IMR-90 (cell line): ENCODE data around the gene PPARGC1A. TPM values are rescaled to one million over a fixed set of nuclear protein-coding genes. Genes with fewer than 3 reads are reported as not detected.

Experiments
- ATAC-seq: fragments of 200-7000 bp; cut with Tn5 transposase; 2 replicates; pipeline ENCODE4 v1.9.1; 2020; ENCODE audit warnings: low read depth, mild to moderate bottlenecking, moderate library complexity
- BruUV-seq: library from RNA; stranded (reverse); fragments of 400-500 nt; replicated peaks from 2 replicates; lab custom pipeline; 2021; lab: Mats Ljungman, UMichigan
- CTCF ChIA-PET: fragments of 300-600 bp; formaldehyde crosslinking; extraction: SDS; loops from one replicate; lab custom pipeline; 2021; ENCODE audit warnings: antibody characterized with exemption; lab: Yijun Ruan, JAX
- POLR2A ChIA-PET: fragments of 300-600 bp; sonication (Branson Sonifier 250); formaldehyde crosslinking; loops from one replicate; lab custom pipeline; 2022; ENCODE audit warnings: antibody characterized with exemption; ENCODE audit not compliant: unreplicated experiment; lab: Charles Lee
- DNase-seq: peaks from one replicate; pipeline ENCODE4 v3.0.0; 2013
- H2AFZ ChIP-seq: replicated peaks from 2 replicates; pipeline ENCODE3; 2013; ENCODE audit warnings: low read length, mild to moderate bottlenecking; ENCODE audit not compliant: poor library complexity
- H2AK5ac ChIP-seq: 2 replicates; pipeline ENCODE4 v1.6.1; 2013; ENCODE audit warnings: low read depth, low read length, inconsistent platforms
- H2AK9ac ChIP-seq: replicated peaks from 2 replicates; pipeline ENCODE3; 2013; ENCODE audit warnings: mild to moderate bottlenecking, low read depth, low read length, moderate library complexity; ENCODE audit not compliant: poor library complexity
- H2BK120ac ChIP-seq: 2 replicates; pipeline ENCODE4 v1.6.1; 2013; ENCODE audit warnings: low read depth, low read length, inconsistent platforms
- H2BK15ac ChIP-seq: 3 replicates; pipeline ENCODE4 v1.6.1; 2013; ENCODE audit warnings: low read depth, low read length, inconsistent platforms
- H2BK20ac ChIP-seq: 2 replicates; pipeline ENCODE4 v1.6.1; 2013; ENCODE audit warnings: low read depth, mild to moderate bottlenecking, inconsistent platforms, low read length, moderate library complexity
- H2BK5ac ChIP-seq: 2 replicates; pipeline ENCODE4 v1.6.1; 2013; ENCODE audit warnings: mild to moderate bottlenecking, low read depth, low read length, inconsistent platforms; ENCODE audit not compliant: poor library complexity, severe bottlenecking
- H3K14ac ChIP-seq: replicated peaks from 2 replicates; pipeline ENCODE4 v1.6.1; 2013; ENCODE audit warnings: low read depth, low read length, inconsistent platforms
- H3K18ac ChIP-seq: 2 replicates; pipeline ENCODE4 v1.6.1; 2013; ENCODE audit warnings: low read depth, low read length, control low read depth
- H3K23ac ChIP-seq: 2 replicates; pipeline ENCODE4 v1.6.1; 2013; ENCODE audit warnings: low read depth, low read length, inconsistent platforms
- H3K27ac ChIP-seq: 2 replicates; pipeline ENCODE4 v1.5.1; 2013; ENCODE audit warnings: mild to moderate bottlenecking, control low read depth, low read length; ENCODE audit not compliant: insufficient read depth
- H3K27me3 ChIP-seq: 2 replicates; pipeline ENCODE4 v1.6.1; 2013; ENCODE audit warnings: low read length; ENCODE audit not compliant: control insufficient read depth, insufficient read depth
- H3K36me3 ChIP-seq: 2 replicates; pipeline ENCODE4 v1.6.1; 2013; ENCODE audit warnings: low read length, mixed read lengths; ENCODE audit not compliant: control insufficient read depth, insufficient read depth
- H3K4ac ChIP-seq: 2 replicates; pipeline ENCODE4 v1.6.1; 2013; ENCODE audit warnings: low read depth, low read length, inconsistent platforms
- H3K4me1 ChIP-seq: 2 replicates; pipeline ENCODE4 v1.6.1; 2013; ENCODE audit warnings: low read length, mixed read lengths; ENCODE audit not compliant: control insufficient read depth, insufficient read depth
- H3K4me2 ChIP-seq: 2 replicates; pipeline ENCODE4 v1.6.1; 2013; ENCODE audit warnings: low read depth, mild to moderate bottlenecking, control low read depth, low read length, moderate library complexity
- H3K4me3 ChIP-seq: 2 replicates; pipeline ENCODE4 v1.5.1; 2013; ENCODE audit warnings: low read depth, mild to moderate bottlenecking, control low read depth, low read length, moderate library complexity; ENCODE audit not compliant: insufficient read depth
- H3K56ac ChIP-seq: 2 replicates; pipeline ENCODE4 v1.6.1; 2013; ENCODE audit warnings: low read length, inconsistent platforms; ENCODE audit not compliant: insufficient read depth; ENCODE audit errors: extremely low read depth
- H3K79me1 ChIP-seq, 2 experiments: 2 replicates each; pipeline ENCODE4 v1.6.1; 2013; ENCODE audit warnings: low read length in 2 of 2, inconsistent platforms in 1 of 2, low read depth in 1 of 2
- H3K9ac ChIP-seq: 2 replicates; pipeline ENCODE4 v1.6.1; 2013; ENCODE audit warnings: low read depth, low read length, control low read depth
- H3K9me1 ChIP-seq: 2 replicates; pipeline ENCODE4 v1.6.1; 2013; ENCODE audit warnings: low read length, inconsistent platforms; ENCODE audit not compliant: insufficient read depth
- H3K9me3 ChIP-seq: 2 replicates; pipeline ENCODE4 v1.6.1; 2013; ENCODE audit warnings: low read length; ENCODE audit not compliant: control insufficient read depth, insufficient read depth
- H4K20me1 ChIP-seq: 2 replicates; pipeline ENCODE4 v1.6.1; 2013; ENCODE audit warnings: low read length, inconsistent platforms; ENCODE audit not compliant: insufficient read depth
- H4K5ac ChIP-seq: 2 replicates; pipeline ENCODE4 v1.6.1; 2013; ENCODE audit warnings: mild to moderate bottlenecking, low read depth, low read length, control low read depth
- H4K8ac ChIP-seq, 2 experiments: 2 replicates each; pipeline ENCODE4 v1.6.1; 2013; ENCODE audit warnings: low read depth in 2 of 2, low read length in 2 of 2, control low read depth in 1 of 2, inconsistent platforms in 1 of 2
- H4K91ac ChIP-seq: 2 replicates; pipeline ENCODE4 v1.6.1; 2013; ENCODE audit warnings: low read depth, low read length, inconsistent platforms; ENCODE audit not compliant: insufficient read depth
- CEBPB ChIP-seq: IDR thresholded peaks from 2 replicates; pipeline ENCODE4 v1.6.1; 2012; ENCODE audit warnings: low read depth, low read length, improper control_type of control experiment
- CHD1 ChIP-seq: IDR thresholded peaks from 2 replicates; pipeline ENCODE4 v1.6.1; 2012; ENCODE audit warnings: low read depth, low read length, improper control_type of control experiment
- CTCF ChIP-seq: conservative IDR thresholded peaks from 2 replicates; pipeline ENCODE4 v1.5.1; 2012; ENCODE audit warnings: mild to moderate bottlenecking, low read depth, low read length, improper control_type of control experiment
- ELK1 ChIP-seq: fragments of 150-350 bp; IDR thresholded peaks from 2 replicates; pipeline ENCODE4 v1.6.1; 2016; ENCODE audit warnings: low read depth, mild to moderate bottlenecking, low read length, moderate library complexity, borderline replicate concordance
- FOS ChIP-seq: fragments of 150-350 bp; IDR thresholded peaks from 2 replicates; pipeline ENCODE4 v1.6.1; 2016; ENCODE audit warnings: low read depth, low read length
- MAFK ChIP-seq: IDR thresholded peaks from 2 replicates; pipeline ENCODE4 v1.6.1; 2012; ENCODE audit warnings: low read depth, low read length, improper control_type of control experiment
- MXI1 ChIP-seq: IDR thresholded peaks from 2 replicates; pipeline ENCODE4 v1.6.1; 2012; ENCODE audit warnings: low read depth, mild to moderate bottlenecking, low read length, moderate library complexity, borderline replicate concordance
- NFE2L2 ChIP-seq: fragments of 150-350 bp; IDR thresholded peaks from 2 replicates; pipeline ENCODE4 v1.6.1; 2016; ENCODE audit warnings: low read depth, mild to moderate bottlenecking, low read length
- RCOR1 ChIP-seq: IDR thresholded peaks from 2 replicates; pipeline ENCODE4 v1.6.1; 2012; ENCODE audit warnings: mild to moderate bottlenecking, low read length, improper control_type of control experiment; ENCODE audit not compliant: insufficient replicate concordance
- SMC3 ChIP-seq: fragments of 150-350 bp; IDR thresholded peaks from 2 replicates; pipeline ENCODE4 v1.6.1; 2016; ENCODE audit warnings: low read depth, mild to moderate bottlenecking, antibody characterized with exemption, low read length, moderate library complexity
- USF2 ChIP-seq: fragments of 150-350 bp; IDR thresholded peaks from 2 replicates; pipeline ENCODE4 v1.6.1; 2017; ENCODE audit warnings: mild to moderate bottlenecking, antibody characterized with exemption, low read length, low read depth
- WGBS, 2 experiments: methylation state at CpG; one replicate each; pipeline versions ENCODE4 v1.1.5 to v1.1.7; 2013; ENCODE audit warnings: missing lambda C conversion rate in 2 of 2; ENCODE audit not compliant: insufficient read length in 1 of 2; ENCODE audit errors: extremely low coverage in 2 of 2; 5-methylcytosine and 5-hydroxymethylcytosine counted together
- dilution Hi-C: fragments of 300-500 bp; cut with HindIII; formaldehyde crosslinking; loops from one replicate; pipeline ENCODE4 v1.14.3; 2018; ENCODE audit warnings: low sequenced_read_pairs; ENCODE audit not compliant: unreplicated experiment
- in situ Hi-C: fragments of 300-500 bp; cut with MboI; formaldehyde crosslinking; loops from 3 replicates; pipeline ENCODE4 v1.14.3; 2019; ENCODE audit warnings: low sequenced_read_pairs, inconsistent platforms, mixed read lengths
- intact Hi-C: fragments of 100-400 bp; cut with micrococcal nuclease; formaldehyde crosslinking; loops from 2 replicates; pipeline ENCODE4 v1.10.0; 2022
- polyA plus RNA-seq, 3 experiments: library from polyadenylated mRNA; depleted of rRNA; stranded (reverse); fragments of >200 nt; gene quantifications; 2 replicates each; pipeline ENCODE4 v1.2.3, GENCODE V29; 2012; ENCODE audit warnings: low replicate concordance in 1 of 3
- total RNA-seq: library from RNA; depleted of rRNA; stranded (reverse); fragments of >200 nt; gene quantifications from 2 replicates; pipeline ENCODE4 v1.2.3, GENCODE V29; 2012

Gene PPARGC1A
- total and polyA plus RNA-seq, 2 of the 4 experiments (the other 2 are of a cell fraction): under 0.01 to 0.03 TPM

- Histone ChIP-seq H3K18ac (no peak overlapping the region), H3K23ac (no peak overlapping the region), H3K4me1 (no peaks in the 10 kb centered on the region), H3K4me3 (no peak overlapping the region), H3K9ac (no peak overlapping the region), H3K36me3 (no peaks in the 10 kb centered on the region), H2BK15ac (no peak overlapping the region), H2BK20ac (no peak overlapping the region), H4K20me1 (no peaks in the 10 kb centered on the region), H3K79me1 (no peaks in the 10 kb centered on the region), H3K4me2 (no peak overlapping the region), H3K27me3 (no peaks in the 10 kb centered on the region; the same call in 1 of the 2 replicates), H3K4ac (no peak overlapping the region), H2AK5ac (no peak overlapping the region), H2BK5ac (no peak overlapping the region), H4K91ac (no peak overlapping the region), H3K9me1 (no peaks in the 10 kb centered on the region), H4K8ac (no peak overlapping the region), H2AK9ac (no peak overlapping the region), H2BK120ac (no peak overlapping the region), H4K5ac (no peak overlapping the region), H3K9me3 (no peaks in the 10 kb centered on the region), H3K56ac (no peak overlapping the region), H3K14ac (no peak overlapping the region), H3K27ac (no peak overlapping the region), H2AFZ (peak overlapping the region; percentile 35)
- in situ Hi-C loops (no loop called here), intact Hi-C loops (no loop called here), dilution Hi-C loops (no loop called here)
- ChIA-PET CTCF (no interaction called here), POLR2A (no interaction called here)
- TF ChIP-seq USF2 (no peak), CEBPB (no peak), RCOR1 (no peak), CHD1 (no peak), NFE2L2 (no peak), MXI1 (no peak), SMC3 (no peak), FOS (no peak), MAFK (no peak), ELK1 (no peak), CTCF (no peak)
- DNase-seq: no peak
- ATAC-seq: no peak
- BruUV-seq: no TSS peak
- no CpG with 5 or more reads among the region's 6 CpGs for WGBS, 2 experiments
These were observed 31.6 kb upstream of the PPARGC1A start for GRCh38 chr4:23921447-23921845.
